ENCODE results near the gene EMILIN2.

- TF ChIP-seq RAD21 (IDR thresholded peaks at IDR 0.05) (no peak), TAF1 (conservative IDR thresholded peaks at IDR 0.05) (no peak), CTCF (IDR thresholded peaks at IDR 0.05; ENCODE audit: low read depth, low read length, missing input control) (no peak), FOXA2 (IDR thresholded peaks at IDR 0.05) (no peak), MAX (IDR thresholded peaks at IDR 0.05) (no peak), HNF4G (IDR thresholded peaks at IDR 0.05) (no peak)
These were observed 59.3 kb downstream of the EMILIN2 start for GRCh38 chr18:2905854-2906703.
